ENCODE data around the gene MGME1. TPM values are rescaled to one million over a fixed set of nuclear protein-coding genes. Genes with fewer than 3 reads are reported as not detected.
"Not testable (repeated sequence)": the region's sequence is repeated elsewhere in the genome, so short reads cannot be mapped to it uniquely, and the experiment has no call there.

Gene MGME1
- total and polyA plus RNA-seq, 2 donors (not counting 1 experiment from before 2014, with no cell fraction given), result 11.7 to 11.9 TPM

GRCh38 chr20:18020931-18021330 is 52.1 kb downstream of the MGME1 start:
- no peaks in the 10 kb centered on the region for H4K20me1 ChIP-seq (ENCODE audit: control insufficient read depth, extremely low read depth, insufficient read depth, low read length)
- H3K9me3 ChIP-seq (ENCODE audit: control insufficient read depth, insufficient read depth, low read depth, low read length), result no peaks in the 10 kb centered on the region
- H3K36me3 ChIP-seq (ENCODE audit: control insufficient read depth, insufficient read depth, low read length), result no peaks in the 10 kb centered on the region
- H3K4me3 ChIP-seq (replicated peaks in 1 of 4; ENCODE audit: control extremely low read depth in 1 of 4, insufficient read depth in 1 of 4, low read depth in 3 of 4, low read length in 4 of 4), result no peak overlapping the region
- DNase-seq (ENCODE audit: low read depth in 2 of 2), result no peak
- H3K27me3 ChIP-seq (ENCODE audit: control insufficient read depth, insufficient read depth, low read length), result no peaks in the 10 kb centered on the region
- no peak overlapping the region for H2AFZ ChIP-seq (ENCODE audit: low read length)
- H3K4me1 ChIP-seq (ENCODE audit: control insufficient read depth, extremely low read depth, insufficient read depth, low read length), result no peaks in the 10 kb centered on the region
- H3K9ac ChIP-seq (ENCODE audit: insufficient read depth, low read length), result no peak overlapping the region
- H3K4me2 ChIP-seq (ENCODE audit: extremely low read depth, insufficient read depth, low read length), result no peak overlapping the region
- TF ChIP-seq EZH2 (IDR thresholded peaks at IDR 0.05; ENCODE audit: low read length, missing control alignments), result no peak
- TF ChIP-seq, protein P1, sequence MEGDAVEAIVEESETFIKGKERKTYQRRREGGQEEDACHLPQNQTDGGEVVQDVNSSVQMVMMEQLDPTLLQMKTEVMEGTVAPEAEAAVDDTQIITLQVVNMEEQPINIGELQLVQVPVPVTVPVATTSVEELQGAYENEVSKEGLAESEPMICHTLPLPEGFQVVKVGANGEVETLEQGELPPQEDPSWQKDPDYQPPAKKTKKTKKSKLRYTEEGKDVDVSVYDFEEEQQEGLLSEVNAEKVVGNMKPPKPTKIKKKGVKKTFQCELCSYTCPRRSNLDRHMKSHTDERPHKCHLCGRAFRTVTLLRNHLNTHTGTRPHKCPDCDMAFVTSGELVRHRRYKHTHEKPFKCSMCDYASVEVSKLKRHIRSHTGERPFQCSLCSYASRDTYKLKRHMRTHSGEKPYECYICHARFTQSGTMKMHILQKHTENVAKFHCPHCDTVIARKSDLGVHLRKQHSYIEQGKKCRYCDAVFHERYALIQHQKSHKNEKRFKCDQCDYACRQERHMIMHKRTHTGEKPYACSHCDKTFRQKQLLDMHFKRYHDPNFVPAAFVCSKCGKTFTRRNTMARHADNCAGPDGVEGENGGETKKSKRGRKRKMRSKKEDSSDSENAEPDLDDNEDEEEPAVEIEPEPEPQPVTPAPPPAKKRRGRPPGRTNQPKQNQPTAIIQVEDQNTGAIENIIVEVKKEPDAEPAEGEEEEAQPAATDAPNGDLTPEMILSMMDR (conservative IDR thresholded peaks at IDR 0.05 in 1 of 2, IDR thresholded peaks at IDR 0.05 in 1 of 2; ENCODE audit: low read depth in 1 of 2, low read length in 2 of 2), result no peak
- no peak overlapping the region for H3K27ac ChIP-seq (ENCODE audit: insufficient read depth, low read length)
- H3K79me2 ChIP-seq (ENCODE audit: control insufficient read depth, insufficient read depth, low read length), result no peaks in the 10 kb centered on the region

DNA sequence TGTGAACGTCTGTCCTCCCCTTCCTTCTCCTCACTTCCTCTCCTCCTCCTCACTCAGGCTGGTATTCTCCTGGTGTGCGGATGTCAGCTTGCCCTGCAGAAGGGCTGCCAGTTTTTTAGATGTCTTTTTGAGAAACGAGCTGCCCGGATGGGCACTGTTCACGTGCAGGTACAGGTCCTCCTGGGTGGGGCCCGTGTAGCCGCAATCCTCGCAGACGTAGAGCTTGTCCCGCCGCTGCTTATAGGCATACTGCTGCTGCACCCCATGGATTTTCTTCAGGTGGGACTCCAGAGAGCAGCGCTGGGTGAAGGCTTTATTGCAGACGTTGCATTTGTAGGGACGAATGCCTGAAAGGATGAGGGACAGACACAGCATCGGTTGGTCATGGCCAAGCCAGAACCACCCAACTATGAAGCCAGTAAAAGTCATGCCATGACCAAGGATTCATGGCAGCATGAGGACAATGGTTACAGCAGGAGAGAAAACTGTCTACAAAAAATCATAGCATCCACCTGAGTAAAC is 55.8 kb downstream of the MGME1 start:
- Histone ChIP-seq H3K36me3 (ENCODE audit: control insufficient read depth, insufficient read depth, low read length) (no peaks in the 10 kb centered on the region), H3K4me3 (replicated peaks in 1 of 4; ENCODE audit: control extremely low read depth in 1 of 4, insufficient read depth in 1 of 4, low read depth in 3 of 4, low read length in 4 of 4) (no peak overlapping the region), H3K9ac (ENCODE audit: insufficient read depth, low read length) (no peak overlapping the region), H4K20me1 (ENCODE audit: control insufficient read depth, extremely low read depth, insufficient read depth, low read length) (no peaks in the 10 kb centered on the region), H2AFZ (ENCODE audit: low read length) (no peak overlapping the region), H3K4me2 (ENCODE audit: extremely low read depth, insufficient read depth, low read length) (no peak overlapping the region), H3K27ac (ENCODE audit: insufficient read depth, low read length) (no peak overlapping the region), H3K9me3 (ENCODE audit: control insufficient read depth, insufficient read depth, low read depth, low read length) (no peaks in the 10 kb centered on the region), H3K79me2 (ENCODE audit: control insufficient read depth, insufficient read depth, low read length) (no peaks in the 10 kb centered on the region), H3K4me1 (ENCODE audit: control insufficient read depth, extremely low read depth, insufficient read depth, low read length) (no peaks in the 10 kb centered on the region), H3K27me3 (ENCODE audit: control insufficient read depth, insufficient read depth, low read length) (no peaks in the 10 kb centered on the region)
- TF ChIP-seq, protein P1 (conservative IDR thresholded peaks at IDR 0.05 in 1 of 2, IDR thresholded peaks at IDR 0.05 in 1 of 2; ENCODE audit: low read depth in 1 of 2, low read length in 2 of 2), result no peak
- no peak for TF ChIP-seq EZH2 (IDR thresholded peaks at IDR 0.05; ENCODE audit: low read length, missing control alignments)
- no peak for DNase-seq (ENCODE audit: low read depth in 2 of 2)

GRCh38 chr20:18027011-18027410 is 58.2 kb downstream of the MGME1 start:
- not testable (repeated sequence) for H3K27me3 ChIP-seq (ENCODE audit: control insufficient read depth, insufficient read depth, low read length); H3K27ac ChIP-seq (ENCODE audit: insufficient read depth, low read length); DNase-seq (ENCODE audit: low read depth in 2 of 2); H3K36me3 ChIP-seq (ENCODE audit: control insufficient read depth, insufficient read depth, low read length); H3K4me3 ChIP-seq (replicated peaks in 1 of 4; ENCODE audit: control extremely low read depth in 1 of 4, insufficient read depth in 1 of 4, low read depth in 3 of 4, low read length in 4 of 4); H3K9me3 ChIP-seq (ENCODE audit: control insufficient read depth, insufficient read depth, low read depth, low read length); H4K20me1 ChIP-seq (ENCODE audit: control insufficient read depth, extremely low read depth, insufficient read depth, low read length); H3K9ac ChIP-seq (ENCODE audit: insufficient read depth, low read length); H2AFZ ChIP-seq (ENCODE audit: low read length); H3K4me2 ChIP-seq (ENCODE audit: extremely low read depth, insufficient read depth, low read length); H3K4me1 ChIP-seq (ENCODE audit: control insufficient read depth, extremely low read depth, insufficient read depth, low read length); H3K79me2 ChIP-seq (ENCODE audit: control insufficient read depth, insufficient read depth, low read length)

All from fibroblast of lung (primary cell).